Fibroblast of lung (primary cell): Measurements from ENCODE around the gene C1S. TPM values are rescaled to one million over a fixed set of nuclear protein-coding genes. Genes with fewer than 3 reads are reported as not detected.

Source experiments
- DNase-seq, 2 donors: peaks; one replicate each; pipeline versions ENCODE4 v3.0.0 to v3.0.0-alpha.2; 2010; ENCODE audit warnings: low read depth in 2 of 2
- H2AFZ ChIP-seq: 2 replicates; pipeline ENCODE4 v1.5.1; 2012; ENCODE audit warnings: low read length, control low read depth, inconsistent platforms
- H3K27ac ChIP-seq: 2 replicates; pipeline ENCODE4 v1.5.1; 2011; ENCODE audit warnings: low read length, control low read depth; ENCODE audit not compliant: insufficient read depth
- H3K27me3 ChIP-seq: 2 replicates; pipeline ENCODE4 v1.5.1; 2011; ENCODE audit warnings: mild to moderate bottlenecking, low read length; ENCODE audit not compliant: control insufficient read depth, insufficient read depth
- H3K36me3 ChIP-seq: 2 replicates; pipeline ENCODE4 v1.5.1; 2011; ENCODE audit warnings: low read length; ENCODE audit not compliant: control insufficient read depth, insufficient read depth
- H3K4me1 ChIP-seq: 2 replicates; pipeline ENCODE4 v1.5.1; 2011; ENCODE audit warnings: low read length; ENCODE audit not compliant: control insufficient read depth, insufficient read depth; ENCODE audit errors: extremely low read depth
- H3K4me2 ChIP-seq: 2 replicates; pipeline ENCODE4 v1.5.1; 2011; ENCODE audit warnings: low read length, control low read depth; ENCODE audit not compliant: insufficient read depth; ENCODE audit errors: extremely low read depth
- H3K4me3 ChIP-seq, 4 experiments: fragments of 200-600 bp in 1 of 4; sonication (generic) in 1 of 4; replicated peaks in 1 of 4; 2 replicates each; pipeline ENCODE4 v1.5.1; 2011 to 2016; ENCODE audit warnings: low read length in 4 of 4, low read depth in 3 of 4, mild to moderate bottlenecking in 3 of 4, control low read depth in 2 of 4, inconsistent platforms in 1 of 4, mixed read lengths in 1 of 4; ENCODE audit not compliant: insufficient read depth in 1 of 4; ENCODE audit errors: control extremely low read depth in 1 of 4
- H3K79me2 ChIP-seq: 2 replicates; pipeline ENCODE4 v1.5.1; 2012; ENCODE audit warnings: mild to moderate bottlenecking, low read length, inconsistent platforms; ENCODE audit not compliant: control insufficient read depth, insufficient read depth
- H3K9ac ChIP-seq: 2 replicates; pipeline ENCODE4 v1.5.1; 2011; ENCODE audit warnings: mild to moderate bottlenecking, low read length, control low read depth; ENCODE audit not compliant: insufficient read depth
- H3K9me3 ChIP-seq: 2 replicates; pipeline ENCODE4 v1.5.1; 2012; ENCODE audit warnings: low read depth, low read length; ENCODE audit not compliant: control insufficient read depth, insufficient read depth
- H4K20me1 ChIP-seq: 2 replicates; pipeline ENCODE4 v1.5.1; 2011; ENCODE audit warnings: low read length; ENCODE audit not compliant: control insufficient read depth, insufficient read depth; ENCODE audit errors: extremely low read depth
- CTCF ChIP-seq, 2 donors: IDR thresholded peaks in 1 of 2; conservative IDR thresholded peaks in 1 of 2; 1 replicate in 1 of 2; 2 replicates in 1 of 2; pipeline ENCODE4 v1.5.1; 2011 to 2012; ENCODE audit warnings: low read length in 2 of 2, control low read depth in 1 of 2, inconsistent platforms in 1 of 2, low read depth in 1 of 2, mild to moderate bottlenecking in 1 of 2
- EZH2 ChIP-seq: IDR thresholded peaks from 2 replicates; pipeline ENCODE4 v1.5.1; 2012; ENCODE audit warnings: low read length, control low read depth, mild to moderate bottlenecking; ENCODE audit errors: missing control alignments
- polyA plus RNA-seq, 2 donors: library from polyadenylated mRNA; depleted of rRNA in 1 of 2; stranded (reverse) in 1 of 2; unstranded in 1 of 2; fragments of >200 nt; gene quantifications; 2 replicates each; pipeline ENCODE4 v1.2.1, GENCODE V29; 2011 to 2012; ENCODE audit warnings: missing spikeins in 1 of 2
- total RNA-seq: library from RNA; depleted of rRNA; stranded (reverse); fragments of >200 nt; gene quantifications from 2 replicates; pipeline ENCODE4 v1.2.1, GENCODE V29; 2014

Gene C1S
- total and polyA plus RNA-seq, 2 donors (not counting 1 experiment from before 2014, with no cell fraction given): 507 to 997 TPM

DNA sequence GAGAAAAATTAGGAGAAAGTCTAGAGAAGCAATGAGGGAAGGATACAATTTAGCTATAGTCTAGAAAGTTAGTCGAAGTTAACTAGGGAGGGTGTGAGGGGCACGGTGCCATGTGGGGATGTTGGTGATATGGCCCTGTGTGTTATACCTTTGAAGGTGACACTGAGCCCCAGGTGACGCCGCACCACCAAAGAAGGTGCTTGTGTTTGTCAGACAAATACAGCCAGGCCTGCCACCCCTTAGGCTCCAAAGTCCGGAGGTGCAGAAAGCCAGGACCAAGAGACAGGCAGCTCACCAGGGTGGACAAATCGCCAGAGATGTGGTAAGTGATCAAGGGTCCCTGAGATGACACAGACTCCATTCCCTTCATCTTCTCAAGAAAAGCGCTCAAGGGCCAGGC is 1.1 kb downstream of the C1S start:
- Histone ChIP-seq H3K9me3 (no peaks in the 10 kb centered on the region), H3K4me2 (peak overlapping the region; percentile 100), H3K4me3 (peak overlapping the region; percentile 59 to 90 (median 71)), H3K79me2 (no peaks in the 10 kb centered on the region), H3K27me3 (no peaks in the 10 kb centered on the region), H3K4me1 (peaks cover 17% of the 10 kb centered on the region), H3K27ac (peak overlapping the region; percentile 90), H4K20me1 (no peaks in the 10 kb centered on the region), H3K9ac (peak overlapping the region; percentile 68), H2AFZ (no peak overlapping the region), H3K36me3 (peaks cover 6% of the 10 kb centered on the region)
- DNase-seq: no peak
- no peak for TF ChIP-seq EZH2
- TF ChIP-seq CTCF (conservative IDR thresholded peaks at IDR 0.05 in 1 of 2, IDR thresholded peaks at IDR 0.05 in 1 of 2; ENCODE audit: low read depth in 1 of 2, low read length in 2 of 2): no peak

DNA sequence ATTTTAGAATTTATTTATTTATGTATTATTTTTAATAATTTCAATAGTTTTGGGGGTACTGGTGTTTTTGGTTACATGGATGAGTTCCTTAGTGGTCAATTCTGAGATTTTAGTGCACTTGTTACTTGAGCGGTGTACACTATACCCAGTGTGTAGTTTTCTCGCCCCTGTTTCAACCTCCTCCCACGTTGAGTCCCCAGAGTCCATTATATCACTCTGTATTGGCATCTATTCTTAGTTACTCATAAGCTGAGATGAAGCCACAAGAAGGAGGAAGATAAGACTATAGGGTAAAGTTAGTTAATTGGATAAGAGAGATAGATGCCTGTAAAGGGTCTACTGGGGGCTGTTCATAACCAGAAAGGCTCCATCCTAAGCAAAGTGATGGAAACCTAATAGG is 4.0 kb downstream of the C1S start:
- TF ChIP-seq CTCF (conservative IDR thresholded peaks at IDR 0.05 in 1 of 2, IDR thresholded peaks at IDR 0.05 in 1 of 2; ENCODE audit: low read depth in 1 of 2, low read length in 2 of 2) (no peak), EZH2 (no peak)
- Histone ChIP-seq H3K4me3 (no peak overlapping the region), H4K20me1 (no peaks in the 10 kb centered on the region), H3K4me2 (no peak overlapping the region), H3K4me1 (peaks cover 17% of the 10 kb centered on the region), H2AFZ (no peak overlapping the region), H3K27ac (no peak overlapping the region), H3K36me3 (peaks cover 17% of the 10 kb centered on the region), H3K79me2 (no peaks in the 10 kb centered on the region), H3K9me3 (no peaks in the 10 kb centered on the region), H3K27me3 (no peaks in the 10 kb centered on the region), H3K9ac (no peak overlapping the region)
- DNase-seq: no peak

GRCh38 chr12:7065073-7065623 is 4.6 kb downstream of the C1S start:
- no peak overlapping the region for H3K4me2 ChIP-seq
- H3K27me3 ChIP-seq: no peaks in the 10 kb centered on the region
- H3K9ac ChIP-seq: no peak overlapping the region

More at GRCh38 chr12:7065073-7065623, 4.6 kb downstream of the C1S start:
- TF ChIP-seq CTCF (conservative IDR thresholded peaks at IDR 0.05 in 1 of 2, IDR thresholded peaks at IDR 0.05 in 1 of 2; ENCODE audit: low read depth in 1 of 2, low read length in 2 of 2) (no peak), EZH2 (no peak)
- Histone ChIP-seq H2AFZ (no peak overlapping the region), H3K9me3 (no peaks in the 10 kb centered on the region), H3K4me1 (peaks cover 11% of the 10 kb centered on the region), H3K79me2 (no peaks in the 10 kb centered on the region), H3K36me3 (peaks cover 17% of the 10 kb centered on the region), H4K20me1 (no peaks in the 10 kb centered on the region), H3K27ac (no peak overlapping the region), H3K4me3 (no peak overlapping the region)
- no peak for DNase-seq
